ENCODE results near the gene NCL.
"Not testable (repeated sequence)": the region's sequence is repeated elsewhere in the genome, so short reads cannot be mapped to it uniquely, and the experiment has no call there.

Gene NCL

GRCh38 chr2:231433990-231434389, 30.3 kb downstream of the NCL start:
- DNase-seq, result no peak

GRCh38 chr2:231431606-231432005, 32.7 kb downstream of the NCL start:
- DNase-seq, result no peak

- not testable (repeated sequence) for DNase-seq
Observed at GRCh38 chr2:231430437-231430836, 33.8 kb downstream of the NCL start.

- DNase-seq, result no peak
Observed at GRCh38 chr2:231429901-231430300, 34.4 kb downstream of the NCL start.

GRCh38 chr2:231429152-231429551, 35.1 kb downstream of the NCL start:
- DNase-seq, result no peak

- no peak for DNase-seq
Observed at GRCh38 chr2:231427116-231427515, 37.2 kb downstream of the NCL start.

- DNase-seq, result no peak
Observed at GRCh38 chr2:231425811-231426703, 38.2 kb downstream of the NCL start.

GRCh38 chr2:231425291-231425810, 38.9 kb downstream of the NCL start:
- no peak for DNase-seq

- no peak for DNase-seq
Observed at GRCh38 chr2:231423176-231423575, 41.1 kb downstream of the NCL start.

- no peak for DNase-seq
Observed at GRCh38 chr2:231422056-231422455, 42.2 kb downstream of the NCL start.

GRCh38 chr2:231421051-231421580, 43.2 kb downstream of the NCL start:
- DNase-seq, result no peak

GRCh38 chr2:231418820-231419640, 45.3 kb downstream of the NCL start:
- no peak for DNase-seq

GRCh38 chr2:231415029-231415428, 49.3 kb downstream of the NCL start:
- no peak for DNase-seq

- DNase-seq, result peak; percentile 4
Observed at GRCh38 chr2:231413921-231414476, 50.3 kb downstream of the NCL start.

GRCh38 chr2:231413456-231413855, 50.8 kb downstream of the NCL start:
- no peak for DNase-seq

GRCh38 chr2:231412618-231412963, 51.7 kb downstream of the NCL start:
- no peak for DNase-seq

GRCh38 chr2:231411831-231412617, 52.3 kb downstream of the NCL start:
- peak; percentile 78 for DNase-seq

GRCh38 chr2:231411237-231411636, 53.0 kb downstream of the NCL start:
- DNase-seq, result peak; percentile 14

- DNase-seq, result no peak
Observed at GRCh38 chr2:231410293-231411004, 53.8 kb downstream of the NCL start.

GRCh38 chr2:231409776-231410175, 54.5 kb downstream of the NCL start:
- no peak for DNase-seq

GRCh38 chr2:231408304-231408703, 56.0 kb downstream of the NCL start:
- not testable (repeated sequence) for DNase-seq
